ENCODE results near the gene AURKAIP1.

GRCh38 chr1:1390675-1391074, 15.7 kb upstream of the AURKAIP1 start:
- TF ChIP-seq MAX (IDR thresholded peaks at IDR 0.05; ENCODE audit: low read depth, low read length) = no peak
- no peak for TF ChIP-seq CTCF (IDR thresholded peaks at IDR 0.05; ENCODE audit: low read depth, low read length)
- no peak for TF ChIP-seq POLR2A (IDR thresholded peaks at IDR 0.05; ENCODE audit: extremely low read depth, insufficient read length)

Data from NB4 (cell line).